GM23338 (cell line): ENCODE results near the gene RCBTB2. TPM values are rescaled to one million over a fixed set of nuclear protein-coding genes. Genes with fewer than 3 reads are reported as not detected.

Experiments
- ATAC-seq: fragments of 200-7000 bp; cut with Tn5 transposase; 3 replicates; pipeline ENCODE4 v1.9.1; 2020
- DNase-seq: peaks from one replicate; pipeline ENCODE4 v3.0.0-alpha.2; 2015; ENCODE audit warnings: low spot score
- H2AFZ ChIP-seq: fragments of 200-600 bp; sonication (generic); 2 replicates; pipeline ENCODE4 v1.8.0; 2016; ENCODE audit warnings: antibody characterized with exemption, mild to moderate bottlenecking, moderate library complexity
- H3F3A ChIP-seq: fragments of 200-600 bp; sonication (generic); replicated peaks from 2 replicates; pipeline ENCODE4 v1.8.0; 2017; ENCODE audit warnings: antibody characterized with exemption, mixed run types, low read depth
- H3K27ac ChIP-seq: fragments of 200-600 bp; sonication (generic); 2 replicates; pipeline ENCODE4 v1.6.1; 2016; ENCODE audit warnings: low read depth
- H3K27me3 ChIP-seq: fragments of 200-600 bp; sonication (generic); 2 replicates; pipeline ENCODE4 v1.8.0; 2016; ENCODE audit warnings: mild to moderate bottlenecking, mixed run types, moderate library complexity; ENCODE audit not compliant: insufficient read depth
- H3K36me3 ChIP-seq: fragments of 200-600 bp; sonication (generic); 2 replicates; pipeline ENCODE4 v1.8.0; 2016; ENCODE audit warnings: mild to moderate bottlenecking; ENCODE audit not compliant: insufficient read depth
- H3K4me1 ChIP-seq: fragments of 200-600 bp; sonication (generic); 2 replicates; pipeline ENCODE4 v1.8.0; 2016; ENCODE audit warnings: mild to moderate bottlenecking, moderate library complexity; ENCODE audit not compliant: insufficient read depth
- H3K4me2 ChIP-seq: fragments of 200-600 bp; sonication (generic); 2 replicates; pipeline ENCODE4 v1.7.1; 2017; ENCODE audit warnings: mixed run types
- H3K4me3 ChIP-seq: fragments of 200-600 bp; sonication (generic); 2 replicates; pipeline ENCODE4 v1.6.1; 2016; ENCODE audit warnings: mixed run types
- H3K79me2 ChIP-seq: fragments of 200-600 bp; sonication (generic); replicated peaks from 2 replicates; pipeline ENCODE4 v1.8.0; 2017; ENCODE audit warnings: mild to moderate bottlenecking; ENCODE audit not compliant: insufficient read depth
- H3K9me2 ChIP-seq: fragments of 200-600 bp; sonication (generic); 2 replicates; pipeline ENCODE4 v1.8.0; 2017; ENCODE audit not compliant: insufficient read depth
- H4K20me1 ChIP-seq: fragments of 200-600 bp; sonication (generic); replicated peaks from 2 replicates; pipeline ENCODE4 v1.8.0; 2017; ENCODE audit warnings: mild to moderate bottlenecking; ENCODE audit not compliant: insufficient read depth
- H3K27ac Mint-ChIP-seq: 2 replicates; pipeline ENCODE4 v1.8.0; 2020; ENCODE audit warnings: inconsistent platforms, mild to moderate bottlenecking, moderate library complexity, mixed read lengths
- H3K27me3 Mint-ChIP-seq: 3 replicates; pipeline ENCODE4 v1.8.0; 2022; ENCODE audit warnings: low read depth, mild to moderate bottlenecking, moderate library complexity, mixed read lengths, inconsistent platforms; ENCODE audit not compliant: insufficient read depth, poor library complexity
- H3K36me3 Mint-ChIP-seq: 3 replicates; pipeline ENCODE4 v1.8.0; 2021; ENCODE audit warnings: low read depth, mild to moderate bottlenecking, inconsistent platforms, moderate library complexity, mixed read lengths
- H3K4me1 Mint-ChIP-seq: 3 replicates; pipeline ENCODE4 v1.8.0; 2020; ENCODE audit warnings: mild to moderate bottlenecking, inconsistent platforms, mixed read lengths
- H3K4me3 Mint-ChIP-seq: 3 replicates; pipeline ENCODE4 v1.8.0; 2021; ENCODE audit warnings: moderate library complexity, mild to moderate bottlenecking, inconsistent platforms, mixed read lengths
- H3K9me3 Mint-ChIP-seq: 3 replicates; pipeline ENCODE4 v1.8.0; 2020; ENCODE audit warnings: moderate library complexity, mild to moderate bottlenecking, inconsistent platforms, mixed read lengths
- CREB1 ChIP-seq: fragments of 250-450 bp; sonication (Bioruptor Pico); IDR thresholded peaks from 2 replicates; pipeline ENCODE4 v1.5.0; 2020; ENCODE audit warnings: low read depth, mild to moderate bottlenecking, moderate library complexity
- ETS1 ChIP-seq: IDR thresholded peaks from 2 replicates; pipeline ENCODE4 v1.6.1; 2016; ENCODE audit warnings: antibody characterized with exemption
- EZH2 ChIP-seq: fragments of 200-600 bp; sonication (generic); IDR thresholded peaks from one replicate; pipeline ENCODE4 v1.8.0; 2017; ENCODE audit warnings: antibody characterized with exemption, mild to moderate bottlenecking, low read depth; ENCODE audit not compliant: unreplicated experiment
- EZH2phosphoT487 ChIP-seq: fragments of 200-600 bp; sonication (generic); IDR thresholded peaks from one replicate; pipeline ENCODE4 v1.8.1; 2018; ENCODE audit warnings: antibody characterized with exemption; ENCODE audit not compliant: unreplicated experiment
- JUNB ChIP-seq: IDR thresholded peaks from one replicate; pipeline ENCODE4 v1.6.1; 2016; ENCODE audit warnings: antibody characterized with exemption; ENCODE audit not compliant: unreplicated experiment
- STAT1 ChIP-seq: IDR thresholded peaks from one replicate; pipeline ENCODE4 v1.6.1; 2016; ENCODE audit warnings: antibody characterized with exemption; ENCODE audit not compliant: unreplicated experiment
- ZNF331 ChIP-seq: fragments of 250-450 bp; sonication (Bioruptor Pico); IDR thresholded peaks from 2 replicates; pipeline ENCODE4 v1.5.0; 2020; ENCODE audit warnings: low read depth, mild to moderate bottlenecking, moderate library complexity
- polyA plus RNA-seq: library from polyadenylated mRNA; unstranded; fragments of >200 nt; fragmentation: Nextera tagmentation; extraction: Ambion mirVana; gene quantifications from 2 replicates; pipeline ENCODE4 v1.2.1, GENCODE V29; 2016
- total RNA-seq: library from RNA; depleted of rRNA; stranded (reverse); fragments of >200 nt; shearing (Covaris generic); gene quantifications from 2 replicates; pipeline ENCODE4 v1.2.3, GENCODE V29; 2014
- TF ChIP-seq, protein P1 (sequence below): IDR thresholded peaks from one replicate; pipeline ENCODE4 v1.6.1; 2018; ENCODE audit warnings: antibody characterized with exemption; ENCODE audit not compliant: unreplicated experiment

Gene RCBTB2
- total and polyA plus RNA-seq, 2 experiments from 2014 or later: 8.1 to 20.8 TPM

GRCh38 chr13:48489666-48490065, 43.2 kb downstream of the RCBTB2 start:
- Mint-ChIP-seq H3K4me1 (peaks cover 2% of the 10 kb centered on the region; the same call in 2 of the 3 replicates), H3K9me3 (0 out of 3 replicates have a peak, but pooled peaks cover 3% of the 10 kb centered on the region), H3K27ac (no peak overlapping the region), H3K27me3 (peaks cover 3% of the 10 kb centered on the region), H3K4me3 (no peak overlapping the region), H3K36me3 (peaks cover 21% of the 10 kb centered on the region)
- Histone ChIP-seq H3K27ac (no peak overlapping the region), H3F3A (no peaks in the 10 kb centered on the region), H2AFZ (no peak overlapping the region), H3K4me2 (no peak overlapping the region), H3K79me2 (no peaks in the 10 kb centered on the region), H4K20me1 (no peaks in the 10 kb centered on the region), H3K4me1 (no peaks in the 10 kb centered on the region), H3K27me3 (no peaks in the 10 kb centered on the region), H3K4me3 (no peak overlapping the region), H3K36me3 (no peaks in the 10 kb centered on the region), H3K9me2 (no peaks in the 10 kb centered on the region)
- DNase-seq (no peak), ATAC-seq (no peak)
- TF ChIP-seq CREB1 (CRISPR knock-in tag) (no peak), ZNF331 (CRISPR knock-in tag) (no peak), JUNB (no peak), EZH2 (no peak), STAT1 (no peak)
- TF ChIP-seq, protein P1, sequence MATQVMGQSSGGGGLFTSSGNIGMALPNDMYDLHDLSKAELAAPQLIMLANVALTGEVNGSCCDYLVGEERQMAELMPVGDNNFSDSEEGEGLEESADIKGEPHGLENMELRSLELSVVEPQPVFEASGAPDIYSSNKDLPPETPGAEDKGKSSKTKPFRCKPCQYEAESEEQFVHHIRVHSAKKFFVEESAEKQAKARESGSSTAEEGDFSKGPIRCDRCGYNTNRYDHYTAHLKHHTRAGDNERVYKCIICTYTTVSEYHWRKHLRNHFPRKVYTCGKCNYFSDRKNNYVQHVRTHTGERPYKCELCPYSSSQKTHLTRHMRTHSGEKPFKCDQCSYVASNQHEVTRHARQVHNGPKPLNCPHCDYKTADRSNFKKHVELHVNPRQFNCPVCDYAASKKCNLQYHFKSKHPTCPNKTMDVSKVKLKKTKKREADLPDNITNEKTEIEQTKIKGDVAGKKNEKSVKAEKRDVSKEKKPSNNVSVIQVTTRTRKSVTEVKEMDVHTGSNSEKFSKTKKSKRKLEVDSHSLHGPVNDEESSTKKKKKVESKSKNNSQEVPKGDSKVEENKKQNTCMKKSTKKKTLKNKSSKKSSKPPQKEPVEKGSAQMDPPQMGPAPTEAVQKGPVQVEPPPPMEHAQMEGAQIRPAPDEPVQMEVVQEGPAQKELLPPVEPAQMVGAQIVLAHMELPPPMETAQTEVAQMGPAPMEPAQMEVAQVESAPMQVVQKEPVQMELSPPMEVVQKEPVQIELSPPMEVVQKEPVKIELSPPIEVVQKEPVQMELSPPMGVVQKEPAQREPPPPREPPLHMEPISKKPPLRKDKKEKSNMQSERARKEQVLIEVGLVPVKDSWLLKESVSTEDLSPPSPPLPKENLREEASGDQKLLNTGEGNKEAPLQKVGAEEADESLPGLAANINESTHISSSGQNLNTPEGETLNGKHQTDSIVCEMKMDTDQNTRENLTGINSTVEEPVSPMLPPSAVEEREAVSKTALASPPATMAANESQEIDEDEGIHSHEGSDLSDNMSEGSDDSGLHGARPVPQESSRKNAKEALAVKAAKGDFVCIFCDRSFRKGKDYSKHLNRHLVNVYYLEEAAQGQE: no peak

DNA sequence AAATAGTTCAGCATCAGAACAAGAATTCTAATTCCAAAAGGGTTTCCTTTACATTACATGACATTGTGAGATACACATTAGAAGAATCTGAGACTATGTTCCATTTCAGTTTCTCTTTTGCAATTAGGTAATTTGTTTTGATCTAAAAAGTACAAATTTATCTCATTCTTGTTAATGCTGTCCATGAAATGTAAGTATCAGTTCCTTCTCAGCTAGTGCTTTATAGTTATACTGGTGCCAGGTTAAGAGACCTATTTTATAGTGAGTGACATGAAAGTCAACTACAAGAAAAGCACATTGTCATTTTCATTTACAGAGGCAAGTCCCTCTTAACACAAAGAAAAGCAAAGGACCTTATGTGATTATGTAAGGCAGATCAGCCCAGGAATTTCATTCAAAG, 43.9 kb downstream of the RCBTB2 start:
- Histone ChIP-seq H2AFZ (no peak overlapping the region), H3K4me3 (no peak overlapping the region), H4K20me1 (no peaks in the 10 kb centered on the region), H3K79me2 (no peaks in the 10 kb centered on the region), H3K4me2 (no peak overlapping the region), H3K27ac (no peak overlapping the region), H3K9me2 (no peaks in the 10 kb centered on the region), H3F3A (no peaks in the 10 kb centered on the region), H3K36me3 (no peaks in the 10 kb centered on the region), H3K27me3 (no peaks in the 10 kb centered on the region), H3K4me1 (no peaks in the 10 kb centered on the region)
- Mint-ChIP-seq H3K4me3 (no peak overlapping the region), H3K4me1 (peaks cover 2% of the 10 kb centered on the region; the same call in 2 of the 3 replicates), H3K9me3 (0 out of 3 replicates have a peak, but pooled peaks cover 3% of the 10 kb centered on the region), H3K27me3 (peaks cover 3% of the 10 kb centered on the region), H3K36me3 (peaks cover 21% of the 10 kb centered on the region), H3K27ac (no peak overlapping the region)
- no peak for ATAC-seq
- no peak for DNase-seq
- TF ChIP-seq STAT1 (no peak), JUNB (no peak), ETS1 (no peak), EZH2phosphoT487 (no peak), CREB1 (CRISPR knock-in tag) (no peak)
- TF ChIP-seq, protein P1: no peak
